Endothelial cell of umbilical vein (primary cell): Measurements from ENCODE around the gene ZNF609. TPM values are rescaled to one million over a fixed set of nuclear protein-coding genes. Genes with fewer than 3 reads are reported as not detected.

ENCODE experiments used
- BruUV-seq: library from RNA; stranded (reverse); fragments of 400-500 nt; replicated peaks from 2 replicates; lab custom pipeline; 2021; lab: Mats Ljungman, UMichigan
- CTCF ChIA-PET: fragments of 300-600, 350-600 bp; sonication (Branson Sonifier 250); formaldehyde crosslinking; loops from one replicate; lab custom pipeline; 2021; ENCODE audit warnings: antibody characterized with exemption, inconsistent platforms; lab: Charles Lee
- POLR2A ChIA-PET: fragments of 300-600, 350-600 bp; sonication (Branson Sonifier 250); formaldehyde crosslinking; loops from one replicate; lab custom pipeline; 2021; ENCODE audit warnings: antibody characterized with exemption, inconsistent platforms; lab: Charles Lee
- DNase-seq: peaks from one replicate; pipeline ENCODE4 v3.0.0-alpha.2; 2011; ENCODE audit warnings: low read depth, low spot score
- FAIRE-seq: peaks from 2 replicates; lab custom pipeline; 2011; peaks lifted over from hg19 to GRCh38; lab: Jason Lieb, UNC
- H2AFZ ChIP-seq: 2 replicates; pipeline ENCODE4 v1.6.0; 2012; ENCODE audit warnings: low read depth, low read length, control low read depth, inconsistent platforms
- H3K27ac ChIP-seq: 2 replicates; pipeline ENCODE4 v1.5.1; 2011; ENCODE audit warnings: low read depth, mild to moderate bottlenecking, control low read depth, low read length, moderate library complexity; ENCODE audit not compliant: insufficient read depth
- H3K27me3 ChIP-seq, 2 experiments: 2 replicates each; pipeline versions ENCODE4 v1.6.0 to v1.6.1; 2011; ENCODE audit warnings: low read length in 2 of 2, mixed read lengths in 1 of 2; ENCODE audit not compliant: control insufficient read depth in 2 of 2, insufficient read depth in 2 of 2
- H3K36me3 ChIP-seq, 2 experiments: 2 replicates in 1 of 2; 3 replicates in 1 of 2; pipeline ENCODE4 v1.5.1; 2011; ENCODE audit warnings: low read length in 2 of 2, mild to moderate bottlenecking in 1 of 2, moderate library complexity in 1 of 2; ENCODE audit not compliant: control insufficient read depth in 2 of 2, insufficient read depth in 2 of 2; ENCODE audit errors: extremely low read depth in 1 of 2
- H3K4me1 ChIP-seq: 3 replicates; pipeline ENCODE4 v1.5.1; 2011; ENCODE audit warnings: mild to moderate bottlenecking, low read length; ENCODE audit not compliant: control insufficient read depth, insufficient read depth; ENCODE audit errors: extremely low read depth
- H3K4me2 ChIP-seq: 2 replicates; pipeline ENCODE4 v1.6.1; 2011; ENCODE audit warnings: low read length, control low read depth, mixed read lengths; ENCODE audit not compliant: insufficient read depth
- H3K4me3 ChIP-seq, 3 experiments: fragments of 200-600 bp in 1 of 3; sonication (generic), shearing (Covaris generic) in 1 of 3; replicated peaks in 1 of 3; 2 replicates each; pipeline ENCODE4 v1.5.1; 2011 to 2016; ENCODE audit warnings: control low read depth in 3 of 3, low read length in 3 of 3, mild to moderate bottlenecking in 2 of 3, inconsistent platforms in 1 of 3, low read depth in 1 of 3, moderate library complexity in 1 of 3; ENCODE audit not compliant: insufficient read depth in 1 of 3
- H3K79me2 ChIP-seq: 2 replicates; pipeline ENCODE4 v1.6.0; 2012; ENCODE audit warnings: low read length, inconsistent platforms; ENCODE audit not compliant: control insufficient read depth, insufficient read depth
- H3K9ac ChIP-seq: replicated peaks from 2 replicates; pipeline ENCODE3; 2011; ENCODE audit warnings: low read length, control low read depth; ENCODE audit not compliant: insufficient read depth; ENCODE audit errors: extremely low read depth
- H3K9me1 ChIP-seq: replicated peaks from 3 replicates; pipeline ENCODE4 v1.6.0; 2011; ENCODE audit warnings: mild to moderate bottlenecking, low read length; ENCODE audit not compliant: control insufficient read depth, insufficient read depth; ENCODE audit errors: extremely low read depth
- H3K9me3 ChIP-seq: replicated peaks from 2 replicates; pipeline ENCODE4 v1.5.1; 2012; ENCODE audit warnings: low read length, inconsistent platforms; ENCODE audit not compliant: control insufficient read depth, insufficient read depth
- H4K20me1 ChIP-seq: replicated peaks from 2 replicates; pipeline ENCODE3; 2011; ENCODE audit warnings: mild to moderate bottlenecking, low read length; ENCODE audit not compliant: control insufficient read depth, insufficient read depth; ENCODE audit errors: extremely low read depth
- EZH2 ChIP-seq: IDR thresholded peaks from 2 replicates; pipeline ENCODE4 v1.6.1; 2012; ENCODE audit warnings: borderline replicate concordance, low read depth, mild to moderate bottlenecking, moderate library complexity, low read length, inconsistent platforms; ENCODE audit not compliant: severe bottlenecking
- FOS ChIP-seq: IDR thresholded peaks from 2 replicates; pipeline ENCODE4 v1.6.1; 2011; ENCODE audit warnings: mild to moderate bottlenecking, low read length, moderate library complexity, borderline replicate concordance; ENCODE audit not compliant: insufficient read depth
- GATA2 ChIP-seq: IDR thresholded peaks from 2 replicates; pipeline ENCODE4 v1.7.0; 2011; ENCODE audit warnings: low read depth, mild to moderate bottlenecking, moderate library complexity, mixed read lengths, low read length; ENCODE audit not compliant: insufficient read length, insufficient read depth
- JUN ChIP-seq: IDR thresholded peaks from 2 replicates; pipeline ENCODE4 v1.6.1; 2011; ENCODE audit warnings: borderline replicate concordance, low read depth; ENCODE audit not compliant: insufficient read length, insufficient read depth
- MYC ChIP-seq: IDR thresholded peaks from one replicate; pipeline ENCODE4 v1.6.1; 2011; ENCODE audit warnings: mild to moderate bottlenecking, low read depth, low read length
- POLR2A ChIP-seq: IDR thresholded peaks from 2 replicates; pipeline ENCODE4 v1.6.1; 2012; ENCODE audit warnings: low read depth, mild to moderate bottlenecking, control low read depth, low read length
- POLR2AphosphoS5 ChIP-seq: IDR thresholded peaks from 2 replicates; pipeline ENCODE4 v1.6.1; 2012; ENCODE audit warnings: low read depth, mild to moderate bottlenecking, control low read depth, low read length, moderate library complexity; ENCODE audit not compliant: insufficient read depth
- dilution Hi-C: fragments of 300-500 bp; cut with MboI; formaldehyde crosslinking; loops from one replicate; pipeline ENCODE4 v1.15.0; 2019; ENCODE audit warnings: low sequenced_read_pairs; ENCODE audit not compliant: extremely low pct_ligation_motif_present
- intact Hi-C: fragments of 100-400 bp; cut with micrococcal nuclease; formaldehyde crosslinking; loops from one replicate; pipeline ENCODE4 v1.10.0; 2022
- polyA plus RNA-seq, 4 experiments: library from polyadenylated mRNA; depleted of rRNA in 3 of 4; stranded (reverse) in 3 of 4; unstranded in 1 of 4; fragments of >200 nt; gene quantifications; 2 replicates each; pipeline versions ENCODE4 v1.2.1 to v1.2.3, GENCODE V29; 2011 to 2012; ENCODE audit warnings: missing spikeins in 1 of 4
- total RNA-seq: library from RNA; stranded (reverse); gene quantifications from 2 replicates; pipeline ENCODE4 v1.2.3, GENCODE V29; 2021
- TF ChIP-seq, protein P1 (sequence below), 2 donors: IDR thresholded peaks; 1 replicate in 1 of 2; 2 replicates in 1 of 2; pipeline ENCODE4 v1.5.1; 2011; ENCODE audit warnings: low read length in 2 of 2, mild to moderate bottlenecking in 2 of 2, moderate library complexity in 2 of 2, control low read depth in 1 of 2, inconsistent platforms in 1 of 2, low read depth in 1 of 2; ENCODE audit not compliant: insufficient read depth in 1 of 2; ENCODE audit errors: extremely low read depth in 1 of 2
- TF ChIP-seq, protein P2 (sequence below): IDR thresholded peaks from 2 replicates; pipeline ENCODE4 v1.6.1; 2011; ENCODE audit not compliant: insufficient read depth, insufficient read length

The ZNF609 gene
- total and polyA plus RNA-seq, 2 donors (not counting 3 experiments of a cell fraction or from before 2014, with no cell fraction given), result 18.2 to 49.6 TPM

DNA sequence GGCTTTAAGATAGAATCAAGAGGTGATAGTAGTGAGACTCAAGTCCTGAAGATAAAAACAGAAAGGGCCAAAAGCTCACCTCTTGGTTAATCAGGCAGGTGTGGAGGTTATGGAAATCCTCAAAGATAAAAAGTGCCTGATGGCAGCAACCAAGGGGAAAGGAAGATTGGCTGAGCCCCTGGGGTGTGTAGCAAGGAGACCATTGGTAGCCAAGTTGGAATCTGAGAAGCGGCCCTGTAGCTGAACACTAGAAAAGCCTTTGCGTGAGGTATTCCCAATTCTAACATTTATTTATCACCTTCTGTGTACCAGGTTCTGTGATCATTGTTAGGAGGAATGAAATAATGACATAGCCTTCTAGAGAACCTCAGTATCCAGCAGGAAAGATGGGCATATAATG lies 98.9 kb downstream of the ZNF609 start:
- dilution Hi-C loops (no loop called here), intact Hi-C loops (no loop called here)
- H3K36me3 ChIP-seq, result no peaks in the 10 kb centered on the region
- TF ChIP-seq POLR2A (no peak), GATA2 (no peak), EZH2 (no peak), JUN (no peak), MYC (no peak), FOS (no peak), POLR2AphosphoS5 (no peak)
- TF ChIP-seq, protein P1, sequence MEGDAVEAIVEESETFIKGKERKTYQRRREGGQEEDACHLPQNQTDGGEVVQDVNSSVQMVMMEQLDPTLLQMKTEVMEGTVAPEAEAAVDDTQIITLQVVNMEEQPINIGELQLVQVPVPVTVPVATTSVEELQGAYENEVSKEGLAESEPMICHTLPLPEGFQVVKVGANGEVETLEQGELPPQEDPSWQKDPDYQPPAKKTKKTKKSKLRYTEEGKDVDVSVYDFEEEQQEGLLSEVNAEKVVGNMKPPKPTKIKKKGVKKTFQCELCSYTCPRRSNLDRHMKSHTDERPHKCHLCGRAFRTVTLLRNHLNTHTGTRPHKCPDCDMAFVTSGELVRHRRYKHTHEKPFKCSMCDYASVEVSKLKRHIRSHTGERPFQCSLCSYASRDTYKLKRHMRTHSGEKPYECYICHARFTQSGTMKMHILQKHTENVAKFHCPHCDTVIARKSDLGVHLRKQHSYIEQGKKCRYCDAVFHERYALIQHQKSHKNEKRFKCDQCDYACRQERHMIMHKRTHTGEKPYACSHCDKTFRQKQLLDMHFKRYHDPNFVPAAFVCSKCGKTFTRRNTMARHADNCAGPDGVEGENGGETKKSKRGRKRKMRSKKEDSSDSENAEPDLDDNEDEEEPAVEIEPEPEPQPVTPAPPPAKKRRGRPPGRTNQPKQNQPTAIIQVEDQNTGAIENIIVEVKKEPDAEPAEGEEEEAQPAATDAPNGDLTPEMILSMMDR (IDR thresholded peaks at IDR 0.05; ENCODE audit: extremely low read depth in 1 of 2, insufficient read depth in 1 of 2, low read depth in 1 of 2, low read length in 2 of 2), result no peak
- TF ChIP-seq, protein P2, sequence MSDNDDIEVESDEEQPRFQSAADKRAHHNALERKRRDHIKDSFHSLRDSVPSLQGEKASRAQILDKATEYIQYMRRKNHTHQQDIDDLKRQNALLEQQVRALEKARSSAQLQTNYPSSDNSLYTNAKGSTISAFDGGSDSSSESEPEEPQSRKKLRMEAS, result no peak
- ChIA-PET POLR2A (interaction anchor here (1.4 kb wide), 1 partner anchor 43 kb away, joined by 7 read pairs; no protein-coding TSS in a partner anchor), CTCF (interaction anchor here (0.6 to 1.5 kb wide), 5 partner anchors 19 to 568 kb away, joined by 3 to 5 read pairs (median 4); no protein-coding TSS in a partner anchor)
- FAIRE-seq (no peak), DNase-seq (no peak)
- no TSS peak for BruUV-seq
- no peak overlapping the region for H3K4me3 ChIP-seq
- peaks cover 13% of the 10 kb centered on the region for H3K4me1 ChIP-seq
- H2AFZ ChIP-seq, result no peak overlapping the region
- H3K27ac ChIP-seq, result no peak overlapping the region
- no peaks in the 10 kb centered on the region for H3K9me1 ChIP-seq
- H3K9ac ChIP-seq, result no peak overlapping the region
- peaks cover 9% of the 10 kb centered on the region for H4K20me1 ChIP-seq
- H3K4me2 ChIP-seq, result no peak overlapping the region
- H3K27me3 ChIP-seq, result no peaks in the 10 kb centered on the region
- H3K79me2 ChIP-seq, result peaks cover 87% of the 10 kb centered on the region
- H3K9me3 ChIP-seq, result no peaks in the 10 kb centered on the region
